Stimulated activated CD4-positive, alpha-beta T cell treated with anti-CD3 and anti-CD28 coated beads, Interleukin-12 subunit alpha, Interleukin-12 subunit beta, amount 100 ng/mL, for 4 hours (primary cell): ENCODE measurements around the gene CRYAB.
"Not testable (repeated sequence)": the region's sequence is repeated elsewhere in the genome, so short reads cannot be mapped to it uniquely, and the experiment has no call there.

ENCODE experiments used
- DNase-seq: peaks from one replicate; pipeline ENCODE4 v3.0.0-alpha.2; 2020

The CRYAB gene

DNA sequence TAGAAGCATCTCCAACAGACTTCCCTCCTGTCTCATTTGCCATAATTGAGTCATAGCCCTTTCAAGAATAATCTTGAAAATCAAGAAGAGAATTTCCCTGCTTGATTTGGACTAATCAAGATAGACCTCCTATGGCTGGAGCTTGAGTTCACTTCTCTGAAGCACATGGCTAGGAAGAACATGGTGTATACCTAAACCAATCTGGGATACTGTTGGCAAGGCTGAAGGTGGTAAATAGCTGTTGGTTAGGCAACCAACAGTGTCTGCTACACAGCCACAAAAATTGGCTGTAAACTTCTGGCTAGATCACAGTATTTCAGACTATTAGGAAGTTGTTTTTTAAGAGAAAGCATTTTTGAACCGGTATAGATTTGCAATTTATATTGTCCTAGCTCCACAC, 4.9 kb downstream of the CRYAB start:
- no peak for DNase-seq

DNA sequence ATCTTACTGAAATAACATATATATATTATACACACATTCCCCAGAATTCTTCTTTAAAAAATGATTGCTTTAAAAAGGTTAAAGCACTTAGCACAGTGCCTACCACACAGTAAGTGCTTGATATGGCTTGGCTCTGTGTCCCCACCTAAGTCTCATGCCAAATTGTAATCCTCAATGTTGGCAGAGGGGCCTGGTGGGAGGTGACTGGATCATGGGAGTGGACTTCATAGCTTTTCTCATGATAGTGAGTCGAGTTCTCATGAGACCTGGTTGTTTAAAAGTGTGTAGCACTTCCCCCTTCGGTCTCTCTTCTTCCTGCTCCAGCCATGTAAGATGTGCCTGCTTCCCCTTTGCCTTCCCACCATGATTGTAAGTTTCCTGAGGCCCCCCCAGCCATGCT, 6.2 kb downstream of the CRYAB start:
- no peak for DNase-seq

DNA sequence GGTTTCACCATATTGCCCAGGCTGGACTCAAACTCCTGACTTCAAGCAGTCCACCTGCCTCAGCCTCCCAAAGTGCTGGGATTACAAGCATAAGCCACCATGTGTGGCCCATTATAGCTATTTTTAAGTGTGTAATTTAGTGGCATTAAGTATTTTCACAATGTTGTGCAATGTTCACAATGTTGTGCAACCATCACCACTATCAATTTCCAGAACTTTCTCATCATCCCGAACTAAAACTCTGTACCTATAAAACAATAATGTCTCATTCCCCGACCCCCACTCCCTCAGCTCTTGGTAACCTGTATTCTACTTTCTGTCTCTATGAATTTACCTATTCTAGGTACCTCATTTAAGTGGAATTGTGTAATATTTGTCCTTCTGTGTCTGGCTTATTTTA, 24.7 kb downstream of the CRYAB start:
- DNase-seq: no peak

DNA sequence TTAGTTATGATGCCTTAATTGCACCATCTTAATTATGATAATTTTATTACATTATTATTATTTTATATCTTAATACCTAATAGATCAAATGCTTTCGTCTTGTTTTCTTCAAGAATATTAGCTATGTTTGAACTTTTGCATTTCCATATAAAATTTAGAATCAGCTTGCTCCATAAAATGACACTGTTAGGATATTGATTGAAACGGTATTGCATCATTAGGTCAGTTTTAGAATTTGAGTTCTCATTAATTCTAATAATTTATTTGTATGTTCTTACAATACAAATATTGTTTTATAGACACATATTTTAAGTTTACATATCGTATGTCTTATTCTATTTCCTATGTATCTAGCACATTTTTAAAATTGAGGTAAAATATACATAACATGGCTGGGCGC, 25.5 kb downstream of the CRYAB start:
- no peak for DNase-seq

DNA sequence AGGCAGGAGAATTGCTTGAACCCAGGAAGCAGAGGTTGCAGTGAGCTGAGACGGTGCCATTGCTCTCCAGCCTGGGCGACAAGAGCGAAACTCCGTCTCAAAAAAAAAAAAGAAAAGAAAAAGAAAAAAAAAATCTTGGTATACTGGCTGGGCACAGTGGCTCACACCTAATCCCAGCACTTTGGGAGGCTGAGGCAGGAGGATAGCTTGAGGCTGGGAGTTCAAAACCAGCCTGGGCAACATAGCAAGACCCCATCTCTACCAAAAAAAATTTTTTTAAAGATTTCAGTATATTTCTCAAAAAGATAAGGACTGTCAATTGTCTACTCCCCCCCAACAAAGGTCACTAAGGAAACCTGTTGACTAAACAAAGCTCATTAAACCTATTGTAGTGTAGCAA, 26.5 kb downstream of the CRYAB start:
- DNase-seq: not testable (repeated sequence)

DNA sequence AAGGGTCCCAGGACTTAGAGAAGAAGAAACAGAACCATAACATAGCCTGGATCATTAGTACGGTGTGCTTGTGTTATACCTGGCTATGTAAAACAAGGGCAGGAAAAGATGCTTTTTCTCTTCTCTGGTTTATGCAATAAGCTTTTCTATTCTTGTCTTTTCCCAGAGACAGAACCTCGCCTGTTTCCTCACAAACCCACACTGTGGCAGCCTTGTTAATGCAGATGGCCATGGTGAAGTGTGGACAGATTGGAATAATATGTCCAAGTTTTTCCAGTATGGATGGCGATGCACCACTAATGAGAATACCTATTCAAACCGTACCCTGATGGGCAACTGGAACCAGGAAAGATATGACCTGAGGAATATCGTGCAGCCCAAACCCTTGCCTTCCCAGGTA, 29.4 kb downstream of the CRYAB start:
- no peak for DNase-seq

DNA sequence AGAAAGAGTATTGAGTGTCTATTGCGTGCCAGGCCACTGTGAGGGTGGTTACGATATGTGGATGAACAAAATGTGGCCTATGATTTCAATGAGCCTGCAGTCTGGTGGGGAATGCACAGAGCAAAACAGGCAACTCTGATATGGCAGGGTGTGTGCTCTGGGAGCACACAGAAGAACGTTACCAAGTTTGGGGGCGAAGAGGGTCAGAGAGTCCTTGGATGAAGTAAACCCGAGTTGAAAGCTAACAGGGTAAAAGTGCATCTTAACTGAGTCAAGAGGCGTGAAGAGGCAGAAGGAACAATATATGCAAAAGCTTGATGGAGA, 32.0 kb downstream of the CRYAB start:
- no peak for DNase-seq

DNA sequence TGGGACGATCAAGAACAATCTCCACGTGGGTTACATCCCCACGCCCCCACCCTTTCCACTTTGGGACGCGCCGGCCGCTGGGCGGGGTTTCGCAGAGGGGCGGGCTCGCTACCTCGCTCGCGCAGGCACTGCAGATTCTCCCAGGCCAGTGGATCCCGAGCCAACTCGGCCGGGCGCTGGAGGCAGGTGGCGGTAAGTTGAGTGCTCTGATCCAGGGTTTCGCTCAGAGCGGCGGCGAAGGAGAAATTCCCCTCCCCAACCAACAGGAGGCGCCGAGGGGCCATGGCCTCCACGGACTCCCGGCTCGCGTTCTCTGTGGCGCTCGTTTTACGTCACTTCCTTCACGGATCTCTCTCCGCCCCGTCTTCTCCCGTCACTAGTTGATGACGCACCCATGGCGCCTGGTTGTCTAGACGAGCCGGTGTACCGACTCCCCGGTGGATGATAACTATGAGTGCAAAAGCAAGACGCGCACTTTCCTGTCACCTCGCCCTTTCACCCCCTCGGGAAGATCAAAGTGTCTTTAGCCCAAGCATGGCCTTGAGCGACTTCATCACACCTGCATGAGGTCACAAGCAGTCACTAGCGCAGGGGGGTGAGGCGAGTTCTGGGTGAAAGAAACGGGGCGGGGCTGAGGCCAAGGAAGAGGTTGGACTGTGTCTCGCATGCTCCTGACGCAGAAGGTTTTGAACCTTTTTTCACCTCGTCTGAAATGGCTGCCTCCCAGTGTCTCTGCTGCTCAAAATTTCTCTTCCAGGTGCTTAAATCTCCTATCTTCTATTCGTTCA, 32.5 kb downstream of the CRYAB start, which contains the start of the genes CFAP68 and FDXACB1:
TSS of gene CFAP68 (plus strand) at position 693 of the 788 bp plus-strand sequence. CDS start at position 713, 20 bp downstream.
TSS of gene FDXACB1 (minus strand) at position 317 of the 788 bp plus-strand sequence. CDS start at position 284, 33 bp downstream.
- DNase-seq: peak; percentile 87

DNA sequence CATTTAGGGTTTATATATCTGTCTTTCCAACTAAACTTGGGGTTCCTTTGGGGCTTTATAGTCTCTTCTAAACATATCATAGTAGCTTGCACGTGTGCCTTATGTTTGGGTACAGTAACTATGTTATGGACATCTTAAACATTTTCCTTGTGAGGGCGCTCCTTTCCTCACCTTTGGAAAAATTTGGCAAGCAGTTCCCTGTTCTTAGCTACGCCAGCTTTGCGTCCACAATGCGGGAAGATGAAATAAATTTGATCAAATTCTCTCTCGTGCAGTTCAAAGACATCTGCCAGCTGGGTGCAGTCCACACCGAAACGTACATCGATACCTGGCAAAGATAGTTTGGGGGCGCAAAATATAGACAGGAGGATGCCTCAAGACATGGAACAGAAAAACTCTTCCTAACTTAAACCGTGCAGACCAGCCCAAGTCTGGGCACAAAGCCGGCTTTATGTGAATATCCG, 33.2 kb downstream of the CRYAB start:
- DNase-seq: no peak

DNA sequence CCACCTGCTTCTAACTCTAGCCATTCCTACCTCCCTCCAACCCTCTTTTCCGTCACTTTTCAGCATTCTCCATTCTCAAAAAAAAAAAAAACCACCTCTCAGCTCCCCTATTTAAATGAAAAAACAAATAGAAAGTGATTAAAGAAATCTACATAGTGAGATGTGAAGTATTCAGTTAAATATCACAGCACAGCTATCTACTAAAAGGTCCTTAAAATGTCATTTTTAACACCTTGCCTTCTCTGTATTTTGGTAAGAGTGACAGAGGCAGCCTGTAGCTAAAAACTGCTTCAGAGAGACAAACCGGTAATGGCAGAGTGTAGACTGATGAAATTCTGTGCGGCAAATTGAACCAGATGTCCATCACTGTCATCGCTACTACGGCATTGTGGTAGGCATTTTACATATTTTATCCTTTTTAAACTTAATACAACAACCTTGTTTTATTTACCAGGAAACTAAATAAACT, 39.8 kb downstream of the CRYAB start:
- no peak for DNase-seq

DNA sequence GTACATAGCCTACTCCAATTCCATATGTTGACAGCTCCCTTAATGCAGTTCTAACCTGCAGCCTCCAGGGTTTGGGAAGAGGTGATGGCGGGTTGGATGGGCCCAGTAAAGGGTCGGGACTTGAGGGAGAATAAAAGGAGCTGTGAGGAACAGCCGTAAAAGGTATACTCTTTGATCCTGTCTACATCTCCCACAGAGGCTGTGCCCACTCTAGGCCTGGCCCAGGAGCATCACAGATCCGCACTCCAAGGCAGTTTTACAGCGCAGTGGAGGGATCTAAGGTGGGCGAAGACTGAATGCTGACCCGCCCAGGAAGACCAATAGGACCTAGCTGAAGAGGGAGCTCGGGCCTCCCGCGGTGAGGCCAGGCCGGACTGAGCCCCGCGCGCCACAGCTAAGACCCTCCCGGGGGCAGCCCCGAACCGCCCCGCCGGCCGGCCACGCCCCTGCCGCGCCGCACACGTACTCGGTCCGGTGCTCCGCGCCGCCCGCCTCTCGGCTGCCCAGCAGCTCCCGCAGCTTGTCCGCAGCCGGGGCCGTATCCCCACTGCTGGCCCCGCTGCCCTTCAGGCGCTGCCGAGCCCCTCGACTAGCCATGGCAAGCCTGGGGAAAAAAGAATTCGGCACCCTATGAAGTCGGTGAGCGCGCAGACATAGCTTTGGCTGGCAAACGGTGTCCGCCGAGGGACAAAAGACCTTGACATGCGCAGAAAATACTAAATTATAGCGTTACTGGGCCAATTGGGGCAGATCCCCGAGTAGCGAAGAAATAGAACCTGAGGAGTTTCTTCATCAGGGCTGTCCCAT, 40.5 kb downstream of the CRYAB start, which contains the start of gene ALG9:
TSS of gene ALG9 (minus strand) at position 696 of the 807 bp plus-strand sequence. CDS start at position 597, 99 bp downstream.
- peak; percentile 93 for DNase-seq

DNA sequence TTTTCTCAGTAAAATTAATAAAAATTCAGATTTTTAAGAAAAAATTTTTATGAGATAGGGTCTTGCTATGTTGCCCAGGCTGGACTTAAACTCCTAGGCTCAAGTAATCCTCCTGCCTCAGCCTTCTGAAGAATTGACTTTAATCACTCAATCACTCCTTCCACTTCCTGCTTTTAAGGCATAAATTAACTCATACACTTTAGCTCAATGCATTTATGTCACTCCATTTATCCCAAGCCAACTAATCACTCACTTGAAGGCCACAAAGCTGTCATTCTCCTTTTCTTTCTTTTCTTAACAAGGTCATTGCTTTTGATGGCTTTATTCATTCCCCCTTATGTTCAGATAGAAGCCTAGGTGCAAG, 41.1 kb downstream of the CRYAB start:
- DNase-seq: no peak

DNA sequence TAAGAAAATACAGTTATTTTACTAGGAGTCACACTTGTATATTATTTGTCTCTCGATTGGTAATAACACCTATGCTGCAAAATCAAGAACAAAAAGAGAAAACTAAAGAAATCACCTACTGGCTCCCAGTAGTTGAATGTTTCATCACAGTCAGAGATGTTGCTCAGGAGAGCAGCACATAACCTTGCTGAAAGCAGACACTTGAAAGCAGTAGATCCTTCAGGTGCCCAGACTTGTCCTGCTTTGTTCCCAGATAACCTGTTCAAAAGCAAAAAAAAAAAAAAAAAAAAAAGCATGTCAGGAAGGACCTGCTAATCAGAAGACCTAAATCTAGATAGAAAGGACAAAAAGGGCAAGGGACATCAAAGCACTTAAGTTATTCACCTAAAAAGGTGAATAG, 41.5 kb downstream of the CRYAB start:
- DNase-seq: no peak

DNA sequence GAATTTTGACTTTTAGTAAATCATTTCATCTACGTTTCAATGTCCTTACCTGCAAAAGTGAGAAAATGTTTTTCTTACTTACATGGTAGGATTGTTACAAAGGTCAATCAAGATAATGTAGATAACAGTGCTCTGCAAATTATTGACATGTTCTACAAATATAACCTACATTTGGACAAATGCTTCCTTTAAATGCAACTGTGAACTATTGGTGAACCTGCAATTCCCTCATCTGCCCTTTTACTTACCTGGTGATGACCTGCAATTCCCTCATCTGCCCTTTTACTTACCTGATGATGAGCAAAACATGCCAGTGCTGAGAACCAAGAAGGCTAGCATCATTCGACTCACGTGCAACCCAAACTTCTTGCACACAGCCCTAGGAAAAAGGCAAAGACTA, 51.3 kb downstream of the CRYAB start:
- no peak for DNase-seq
